LNCaP clone FGC (cell line): ENCODE results near the gene PRDM16.

ENCODE experiments used
- DNase-seq: peaks from one replicate; pipeline ENCODE4 v3.0.0-alpha.2; 2011; ENCODE audit warnings: low read depth
- H3K4me3 ChIP-seq: 2 replicates; pipeline ENCODE4 v1.5.1; 2011; ENCODE audit warnings: mild to moderate bottlenecking, low read depth, low read length, control low read depth
- CTCF ChIP-seq: IDR thresholded peaks from 2 replicates; pipeline ENCODE4 v1.5.1; 2012; ENCODE audit warnings: mild to moderate bottlenecking; ENCODE audit not compliant: control insufficient read depth, insufficient read depth; ENCODE audit errors: extremely low read depth

Gene PRDM16

GRCh38 chr1:3307359-3307758 lies 238.4 kb downstream of the PRDM16 start:
- no peak for DNase-seq
- H3K4me3 ChIP-seq = no peak overlapping the region
- TF ChIP-seq CTCF = no peak

- no peak for DNase-seq
- no peak overlapping the region for H3K4me3 ChIP-seq
- TF ChIP-seq CTCF = no peak
Observed at GRCh38 chr1:3308053-3308452, 239.1 kb downstream of the PRDM16 start.

GRCh38 chr1:3310718-3311400 lies 241.9 kb downstream of the PRDM16 start:
- TF ChIP-seq CTCF = no peak
- DNase-seq = no peak
- no peak overlapping the region for H3K4me3 ChIP-seq

GRCh38 chr1:3311711-3312110 lies 242.7 kb downstream of the PRDM16 start:
- H3K4me3 ChIP-seq = no peak overlapping the region
- no peak for DNase-seq
- TF ChIP-seq CTCF = no peak

GRCh38 chr1:3312310-3312897 lies 243.4 kb downstream of the PRDM16 start:
- no peak for TF ChIP-seq CTCF
- no peak overlapping the region for H3K4me3 ChIP-seq
- no peak for DNase-seq

GRCh38 chr1:3312898-3313575 lies 244.0 kb downstream of the PRDM16 start:
- H3K4me3 ChIP-seq = no peak overlapping the region
- DNase-seq = no peak
- TF ChIP-seq CTCF = no peak

- peak; percentile 66 for DNase-seq
Observed at GRCh38 chr1:3313576-3313950, 244.6 kb downstream of the PRDM16 start.

More at GRCh38 chr1:3313576-3313950, 244.6 kb downstream of the PRDM16 start:
- no peak overlapping the region for H3K4me3 ChIP-seq
- TF ChIP-seq CTCF = no peak
